Mucosa of descending colon (tissue), 3 donors: ENCODE measurements around the gene APOL5. TPM values are rescaled to one million over a fixed set of nuclear protein-coding genes. Genes with fewer than 3 reads are reported as not detected.
"Not testable (repeated sequence)": the region's sequence is repeated elsewhere in the genome, so short reads cannot be mapped to it uniquely, and the experiment has no call there.

Source experiments
- ATAC-seq: fragments of 200-7000 bp; cut with Tn5 transposase; one replicate; pipeline ENCODE4 v1.9.1; 2020; ENCODE audit warnings: mild to moderate bottlenecking, moderate library complexity
- DNase-seq, 3 donors: peaks; one replicate each; pipeline ENCODE4 v3.0.0-alpha.2; 2020
- H3K36me3 ChIP-seq: fragments of 200-600 bp; one replicate; pipeline ENCODE4 v1.8.0; 2021; ENCODE audit warnings: low read depth, mild to moderate bottlenecking
- H3K4me1 ChIP-seq: fragments of 200-600 bp; one replicate; pipeline ENCODE4 v1.8.0; 2021; ENCODE audit warnings: low read depth, mild to moderate bottlenecking
- H3K4me3 ChIP-seq: fragments of 200-600 bp; one replicate; pipeline ENCODE4 v1.8.0; 2021; ENCODE audit warnings: mild to moderate bottlenecking
- H3K9me3 ChIP-seq: fragments of 200-600 bp; one replicate; pipeline ENCODE4 v1.8.0; 2021; ENCODE audit warnings: mild to moderate bottlenecking
- CTCF ChIP-seq: fragments of 200-600 bp; IDR thresholded peaks from one replicate; pipeline ENCODE4 v1.8.0; 2022; ENCODE audit warnings: antibody characterized with exemption, mild to moderate bottlenecking
- intact Hi-C, 2 donors: fragments of 100-400 bp; cut with DNase I in 1 of 2; cut with micrococcal nuclease in 1 of 2; formaldehyde crosslinking; loops; one replicate each; pipeline versions ENCODE4 v1.11.0 to v1.11.1; 2022; cut with DNase I, micrococcal nuclease
- total RNA-seq, 3 donors: library from RNA; stranded (reverse); fragmentation: NEBNext Ultra II Directional in 2 of 3; extraction: Animal tissue kit (Norgen Biotek cat#: 25700) in 2 of 3; gene quantifications; one replicate each; pipeline versions ENCODE4 v1.2.1 to v1.2.4, GENCODE V29; 2021 to 2023
- donor health status: DM: no; HTN: no; CAD: no; lungs with moderate emphysema.
- donor health status: DM: no; HTN: no; CAD: no.
- donor health status: DM: no; HTN: yes; CAD: no.

Gene APOL5
- total RNA-seq, 3 donors from 2014 or later, result not detected

- DNase-seq (no peak), ATAC-seq (no peak)
- intact Hi-C loops, result no loop called here
- H3K36me3 ChIP-seq, result no peaks in the 10 kb centered on the region
- H3K9me3 ChIP-seq, result no peaks in the 10 kb centered on the region
- TF ChIP-seq CTCF, result no peak
- no peak overlapping the region for H3K4me3 ChIP-seq
- H3K4me1 ChIP-seq, result peaks cover 5% of the 10 kb centered on the region
These were observed 16.3 kb downstream of the APOL5 start for GRCh38 chr22:35733791-35734516.

GRCh38 chr22:35734517-35734827 lies 16.8 kb downstream of the APOL5 start:
- Histone ChIP-seq H3K9me3 (no peaks in the 10 kb centered on the region), H3K4me3 (no peak overlapping the region), H3K36me3 (no peaks in the 10 kb centered on the region), H3K4me1 (peaks cover 5% of the 10 kb centered on the region)
- intact Hi-C loops, result no loop called here
- ATAC-seq (no peak), DNase-seq (no peak)
- TF ChIP-seq CTCF, result no peak

GRCh38 chr22:35735542-35735941 lies 17.9 kb downstream of the APOL5 start:
- H3K36me3 ChIP-seq, result no peaks in the 10 kb centered on the region
- intact Hi-C loops, result no loop called here
- no peak for DNase-seq
- no peak overlapping the region for H3K4me3 ChIP-seq
- TF ChIP-seq CTCF, result no peak
- H3K4me1 ChIP-seq, result peaks cover 5% of the 10 kb centered on the region
- no peaks in the 10 kb centered on the region for H3K9me3 ChIP-seq
- ATAC-seq, result no peak

GRCh38 chr22:35736166-35736565 lies 18.5 kb downstream of the APOL5 start:
- intact Hi-C loops, result no loop called here
- no peak for ATAC-seq

GRCh38 chr22:35736701-35737100 lies 19.0 kb downstream of the APOL5 start:
- ATAC-seq (no peak), DNase-seq (no peak)
- Histone ChIP-seq H3K9me3 (no peaks in the 10 kb centered on the region), H3K36me3 (no peaks in the 10 kb centered on the region), H3K4me3 (no peak overlapping the region), H3K4me1 (peaks cover 5% of the 10 kb centered on the region)
- TF ChIP-seq CTCF, result no peak
- intact Hi-C loops, result no loop called here

More at GRCh38 chr22:35736166-35736565, 18.5 kb downstream of the APOL5 start:
- DNase-seq, result no peak
- H3K9me3 ChIP-seq, result no peaks in the 10 kb centered on the region
- no peak for TF ChIP-seq CTCF
- H3K4me3 ChIP-seq, result no peak overlapping the region
- H3K4me1 ChIP-seq, result peaks cover 5% of the 10 kb centered on the region
- no peaks in the 10 kb centered on the region for H3K36me3 ChIP-seq

- intact Hi-C loops, H3K4me1 ChIP-seq, ATAC-seq, DNase-seq, H3K9me3 ChIP-seq, H3K36me3 ChIP-seq, H3K4me3 ChIP-seq: not testable (repeated sequence)
These were observed 20.2 kb downstream of the APOL5 start for GRCh38 chr22:35737886-35738285.
